Panc1 (cell line): ENCODE measurements around the gene GRID1. TPM values are rescaled to one million over a fixed set of nuclear protein-coding genes. Genes with fewer than 3 reads are reported as not detected.
A peak's percentile ranks its signal among the peaks of the same experiment; 100 is the strongest.

Source experiments
- ATAC-seq: fragments of 200-7000 bp; cut with Tn5 transposase; 2 replicates; pipeline ENCODE4 v1.9.1; 2020; ENCODE audit warnings: mild to moderate bottlenecking, moderate library complexity
- BruUV-seq: library from RNA; stranded (reverse); fragments of 400-500 nt; replicated peaks from 2 replicates; lab custom pipeline; 2021; lab: Mats Ljungman, UMichigan
- CTCF ChIA-PET: fragments of 300-600 bp; sonication (Branson Sonifier 250); formaldehyde crosslinking; loops from one replicate; lab custom pipeline; 2022; ENCODE audit warnings: antibody characterized with exemption; lab: Charles Lee
- POLR2A ChIA-PET: fragments of 300-600 bp; sonication (Branson Sonifier 250); formaldehyde crosslinking; loops from one replicate; lab custom pipeline; 2022; ENCODE audit warnings: antibody characterized with exemption; lab: Charles Lee
- DNase-seq: peaks from one replicate; pipeline ENCODE4 v3.0.0-alpha.2; 2010; ENCODE audit warnings: low read depth, low spot score
- H3K27ac ChIP-seq: 2 replicates; pipeline ENCODE4 v1.5.1; 2011; ENCODE audit warnings: mild to moderate bottlenecking, low read length, inconsistent platforms
- H3K27me3 ChIP-seq: fragments of 200-500 bp; sonication (Bioruptor generic); 2 replicates; pipeline ENCODE4 v1.6.0; 2014; ENCODE audit warnings: low read length, inconsistent platforms; ENCODE audit not compliant: control insufficient read depth, insufficient read depth
- H3K36me3 ChIP-seq: fragments of 200-500 bp; sonication (Bioruptor generic); 2 replicates; pipeline ENCODE4 v1.5.1; 2014; ENCODE audit warnings: inconsistent platforms, mild to moderate bottlenecking, low read length, moderate library complexity; ENCODE audit not compliant: control insufficient read depth, insufficient read depth
- H3K4me1 ChIP-seq: 2 replicates; pipeline ENCODE4 v1.5.1; 2011; ENCODE audit warnings: inconsistent platforms, mild to moderate bottlenecking, low read length, moderate library complexity; ENCODE audit not compliant: control insufficient read depth, insufficient read depth
- H3K4me3 ChIP-seq, 2 experiments: 2 replicates each; pipeline ENCODE4 v1.5.1; 2011 to 2012; ENCODE audit warnings: low read depth in 2 of 2, low read length in 2 of 2, mild to moderate bottlenecking in 2 of 2, inconsistent platforms in 1 of 2, moderate library complexity in 1 of 2
- H3K9me3 ChIP-seq: fragments of 200-500 bp; sonication (Bioruptor generic); 2 replicates; pipeline ENCODE4 v1.5.1; 2014; ENCODE audit warnings: low read depth, mild to moderate bottlenecking, inconsistent platforms, low read length, moderate library complexity; ENCODE audit not compliant: control insufficient read depth, insufficient read depth
- CTCF ChIP-seq: fragments of 450-650 bp; IDR thresholded peaks from 2 replicates; pipeline ENCODE4 v1.5.1; 2017; ENCODE audit warnings: mild to moderate bottlenecking
- POLR2AphosphoS5 ChIP-seq: IDR thresholded peaks from 2 replicates; pipeline ENCODE4 v1.6.1; 2012; ENCODE audit warnings: mild to moderate bottlenecking, low read depth, low read length, moderate library complexity
- REST ChIP-seq, 2 experiments: IDR thresholded peaks; 2 replicates each; pipeline ENCODE4 v1.6.1; 2011 to 2012; ENCODE audit warnings: low read depth in 2 of 2, control low read depth in 1 of 2, low read length in 1 of 2, mild to moderate bottlenecking in 1 of 2, moderate library complexity in 1 of 2; ENCODE audit not compliant: insufficient read depth in 1 of 2
- SIN3A ChIP-seq: IDR thresholded peaks from 2 replicates; pipeline ENCODE4 v1.6.1; 2012; ENCODE audit warnings: low read depth, mild to moderate bottlenecking, low read length, moderate library complexity, borderline replicate concordance; ENCODE audit not compliant: insufficient read depth
- TCF7L2 ChIP-seq: IDR thresholded peaks from 2 replicates; pipeline ENCODE4 v1.6.1; 2011; ENCODE audit warnings: mild to moderate bottlenecking, low read depth, low read length, inconsistent platforms
- in situ Hi-C: cut with HindIII; loops from 2 replicates; pipeline ENCODE4 v1.10.0; 2016; ENCODE audit warnings: low sequenced_read_pairs, low pct_unique_long_range_greater_than_20kb
- intact Hi-C: fragments of 100-400 bp; cut with micrococcal nuclease; formaldehyde crosslinking; loops from one replicate; pipeline ENCODE4 v1.10.0; 2022; ENCODE audit not compliant: unreplicated experiment
- total RNA-seq: library from RNA; stranded (reverse); gene quantifications from one replicate; pipeline ENCODE4 v1.2.1, GENCODE V29; 2021; ENCODE audit not compliant: unreplicated experiment

GRID1 gene
- total RNA-seq, 1 experiment from 2014 or later = 2.3 TPM

- intact Hi-C loops = no loop called here
- Histone ChIP-seq H3K4me1 (no peaks in the 10 kb centered on the region), H3K27ac (no peak overlapping the region), H3K27me3 (0 out of 2 replicates have a peak, but pooled peaks cover 2% of the 10 kb centered on the region), H3K36me3 (no peaks in the 10 kb centered on the region), H3K9me3 (no peaks in the 10 kb centered on the region), H3K4me3 (no peak overlapping the region)
- no TSS peak for BruUV-seq
- ChIA-PET POLR2A (no interaction called here), CTCF (no interaction called here)
- ATAC-seq (peak; percentile 51), DNase-seq (no peak)
- in situ Hi-C loops = no loop called here
- TF ChIP-seq CTCF (no peak), REST (IDR thresholded peaks at IDR 0.05; ENCODE audit: insufficient read depth in 1 of 2, low read depth in 2 of 2, low read length in 1 of 2) (no peak)
These were observed 111.9 kb downstream of the GRID1 start for GRCh38 chr10:86254526-86255174.

DNA sequence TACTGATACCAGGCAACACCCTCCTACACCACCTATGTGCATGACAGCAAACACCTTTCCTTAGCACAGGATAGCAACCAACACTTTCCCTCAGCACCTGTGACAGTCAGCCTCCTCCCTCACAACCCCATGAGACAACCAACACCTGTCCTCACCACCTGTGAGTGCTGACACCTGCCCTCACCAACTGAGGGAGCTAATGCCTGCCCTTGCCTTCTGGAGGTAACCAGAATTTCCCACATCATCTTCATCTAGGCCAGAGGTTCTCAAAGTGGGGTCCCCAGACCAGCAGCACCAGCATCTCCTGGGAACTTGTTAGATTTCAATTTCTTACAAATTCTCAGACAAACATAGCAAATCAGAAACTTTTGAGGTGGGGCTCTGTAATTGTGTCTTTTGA, 112.5 kb downstream of the GRID1 start:
- no peaks in the 10 kb centered on the region for H3K4me1 ChIP-seq
- TF ChIP-seq TCF7L2 = no peak
- no peak for TF ChIP-seq POLR2AphosphoS5
- no peak for TF ChIP-seq REST (IDR thresholded peaks at IDR 0.05; ENCODE audit: insufficient read depth in 1 of 2, low read depth in 2 of 2, low read length in 1 of 2)
- TF ChIP-seq SIN3A = no peak
- TF ChIP-seq CTCF = no peak
- no peak for DNase-seq
- CTCF ChIA-PET = no interaction called here
- in situ Hi-C loops (no loop called here), intact Hi-C loops (no loop called here)
- no peaks in the 10 kb centered on the region for H3K9me3 ChIP-seq
- 0 out of 2 replicates have a peak, but pooled peaks cover 2% of the 10 kb centered on the region for H3K27me3 ChIP-seq
- POLR2A ChIA-PET = no interaction called here
- H3K27ac ChIP-seq = no peak overlapping the region
- no peak for ATAC-seq
- no peaks in the 10 kb centered on the region for H3K36me3 ChIP-seq
- no peak overlapping the region for H3K4me3 ChIP-seq
- BruUV-seq = no TSS peak
